G401.6 (cell line): ENCODE measurements around the gene RND2.
"Not testable (repeated sequence)": the region's sequence is repeated elsewhere in the genome, so short reads cannot be mapped to it uniquely, and the experiment has no call there.

Experiments used
- FAIRE-seq: peaks from 2 replicates; lab custom pipeline; 2012; peaks lifted over from hg19 to GRCh38; lab: Jason Lieb, UNC

Gene RND2

GRCh38 chr17:43024407-43025289 is at the start of gene RND2:
RND2 (plus strand) TSS chr17:43025231; CDS start chr17:43025348, 117 bp downstream.
- peak; percentile 94 for FAIRE-seq

- FAIRE-seq: no peak
Observed at GRCh38 chr17:42975265-42975664, 49.8 kb upstream of the RND2 start.

- not testable (repeated sequence) for FAIRE-seq
Observed at GRCh38 chr17:42975701-42976100, 49.3 kb upstream of the RND2 start.

GRCh38 chr17:42979511-42980273 is 45.3 kb upstream of the RND2 start, which contains the start of gene PTGES3L:
PTGES3L (minus strand) TSS chr17:42980080; CDS start chr17:42980053, 27 bp downstream.
- FAIRE-seq: no peak

- no peak for FAIRE-seq
Observed at GRCh38 chr17:42980274-42980765, 44.7 kb upstream of the RND2 start, which contains the start of gene RUNDC1. RUNDC1 (plus strand) TSS chr17:42980565; CDS start chr17:42980577, 12 bp downstream.

GRCh38 chr17:42980766-42981397 is 44.1 kb upstream of the RND2 start:
- FAIRE-seq: no peak

GRCh38 chr17:42982266-42982665 is 42.8 kb upstream of the RND2 start:
- no peak for FAIRE-seq

GRCh38 chr17:42985225-42985624 is 39.8 kb upstream of the RND2 start:
- no peak for FAIRE-seq

- no peak for FAIRE-seq
Observed at GRCh38 chr17:42989141-42989540, 35.9 kb upstream of the RND2 start.

GRCh38 chr17:42989726-42990652 is 35.0 kb upstream of the RND2 start:
- FAIRE-seq: no peak

GRCh38 chr17:42991471-42991870 is 33.6 kb upstream of the RND2 start:
- FAIRE-seq: no peak

GRCh38 chr17:42992872-42993271 is 32.2 kb upstream of the RND2 start:
- no peak for FAIRE-seq

GRCh38 chr17:42993913-42994312 is 31.1 kb upstream of the RND2 start:
- not testable (repeated sequence) for FAIRE-seq

- no peak for FAIRE-seq
Observed at GRCh38 chr17:42997390-42997983, 27.5 kb upstream of the RND2 start.

- peak; percentile 99 for FAIRE-seq
Observed at GRCh38 chr17:42997984-42998938, 26.8 kb upstream of the RND2 start, which contains the start of gene RPL27. RPL27 (plus strand) TSS chr17:42998419; CDS start chr17:42998751, 332 bp downstream.

- no peak for FAIRE-seq
Observed at GRCh38 chr17:42999003-42999525, 26.0 kb upstream of the RND2 start.

GRCh38 chr17:43000894-43001293 is 24.1 kb upstream of the RND2 start:
- FAIRE-seq: not testable (repeated sequence)

GRCh38 chr17:43003542-43004172 is 21.4 kb upstream of the RND2 start:
- peak; percentile 95 for FAIRE-seq
